GM21737 (cell line): Measurements from ENCODE around the gene C4orf50.

Experiments
- ATAC-seq: cut with Tn5 transposase; IDR thresholded peaks from one replicate; pipeline ENCODE4 v1.9.1; 2021; ENCODE audit warnings: mild to moderate bottlenecking, moderate library complexity; ENCODE audit not compliant: unreplicated experiment

C4orf50 gene

GRCh38 chr4:6018331-6018730, at the start of gene C4orf50:
Gene C4orf50, minus strand, starts transcription at chr4:6018431.
- ATAC-seq = no peak

GRCh38 chr4:6065934-6066590, 47.8 kb upstream of the C4orf50 start:
- ATAC-seq = no peak

GRCh38 chr4:6065166-6065565, 46.9 kb upstream of the C4orf50 start:
- ATAC-seq = no peak

- no peak for ATAC-seq
Observed at GRCh38 chr4:6064383-6064782, 46.2 kb upstream of the C4orf50 start.

- ATAC-seq = no peak
Observed at GRCh38 chr4:6063684-6064083, 45.5 kb upstream of the C4orf50 start.

- ATAC-seq = no peak
Observed at GRCh38 chr4:6062133-6062532, 43.9 kb upstream of the C4orf50 start.

GRCh38 chr4:6059375-6059805, 41.2 kb upstream of the C4orf50 start:
- no peak for ATAC-seq

- ATAC-seq = no peak
Observed at GRCh38 chr4:6058531-6059374, 40.5 kb upstream of the C4orf50 start.

- ATAC-seq = no peak
Observed at GRCh38 chr4:6056976-6057766, 38.9 kb upstream of the C4orf50 start.

- ATAC-seq = no peak
Observed at GRCh38 chr4:6055436-6055835, 37.2 kb upstream of the C4orf50 start.

GRCh38 chr4:6055030-6055429, 36.8 kb upstream of the C4orf50 start:
- no peak for ATAC-seq

- ATAC-seq = no peak
Observed at GRCh38 chr4:6054162-6054922, 36.1 kb upstream of the C4orf50 start.

- ATAC-seq = no peak
Observed at GRCh38 chr4:6052679-6053078, 34.4 kb upstream of the C4orf50 start.

- no peak for ATAC-seq
Observed at GRCh38 chr4:6050551-6050950, 32.3 kb upstream of the C4orf50 start.

GRCh38 chr4:6049985-6050384, 31.8 kb upstream of the C4orf50 start:
- ATAC-seq = no peak

GRCh38 chr4:6049278-6049677, 31.0 kb upstream of the C4orf50 start:
- no peak for ATAC-seq

GRCh38 chr4:6048537-6048936, 30.3 kb upstream of the C4orf50 start:
- no peak for ATAC-seq

GRCh38 chr4:6047130-6047673, 29.0 kb upstream of the C4orf50 start:
- no peak for ATAC-seq

GRCh38 chr4:6046526-6047129, 28.4 kb upstream of the C4orf50 start:
- ATAC-seq = no peak

- ATAC-seq = no peak
Observed at GRCh38 chr4:6044805-6045204, 26.6 kb upstream of the C4orf50 start.
